Subcutaneous abdominal adipose tissue (tissue), 5 donors: Measurements from ENCODE around the gene PSMD14.

Experiments
- H3K27ac ChIP-seq: one replicate; pipeline ENCODE4 v1.7.0; 2013; ENCODE audit warnings: low read depth, mild to moderate bottlenecking, inconsistent platforms, low read length, moderate library complexity
- H3K27me3 ChIP-seq, 5 donors: one replicate each; pipeline ENCODE4 v1.7.0; 2013; ENCODE audit warnings: low read length in 5 of 5, inconsistent platforms in 1 of 5; ENCODE audit not compliant: control insufficient read depth in 5 of 5, insufficient read depth in 4 of 5
- H3K36me3 ChIP-seq, 5 donors: one replicate each; pipeline ENCODE4 v1.7.0; 2013; ENCODE audit warnings: low read length in 5 of 5; ENCODE audit not compliant: control insufficient read depth in 5 of 5, insufficient read depth in 5 of 5
- H3K4me1 ChIP-seq, 5 donors: one replicate each; pipeline ENCODE4 v1.7.0; 2013; ENCODE audit warnings: low read length in 5 of 5, mild to moderate bottlenecking in 3 of 5, moderate library complexity in 1 of 5; ENCODE audit not compliant: control insufficient read depth in 5 of 5, insufficient read depth in 5 of 5
- H3K4me3 ChIP-seq, 5 donors: one replicate each; pipeline ENCODE4 v1.7.0; 2013; ENCODE audit warnings: low read length in 5 of 5, low read depth in 1 of 5
- H3K9ac ChIP-seq, 5 donors: one replicate each; pipeline ENCODE4 v1.7.0; 2013; ENCODE audit warnings: low read length in 5 of 5, mild to moderate bottlenecking in 4 of 5, moderate library complexity in 3 of 5
- H3K9me3 ChIP-seq, 5 donors: one replicate each; pipeline ENCODE4 v1.7.0; 2013; ENCODE audit warnings: low read length in 5 of 5; ENCODE audit not compliant: control insufficient read depth in 5 of 5
- donor health status: healthy.
- donor health status: healthy.
- donor health status: healthy.
- donor health status: healthy.
- donor health status: healthy.

PSMD14 gene

DNA sequence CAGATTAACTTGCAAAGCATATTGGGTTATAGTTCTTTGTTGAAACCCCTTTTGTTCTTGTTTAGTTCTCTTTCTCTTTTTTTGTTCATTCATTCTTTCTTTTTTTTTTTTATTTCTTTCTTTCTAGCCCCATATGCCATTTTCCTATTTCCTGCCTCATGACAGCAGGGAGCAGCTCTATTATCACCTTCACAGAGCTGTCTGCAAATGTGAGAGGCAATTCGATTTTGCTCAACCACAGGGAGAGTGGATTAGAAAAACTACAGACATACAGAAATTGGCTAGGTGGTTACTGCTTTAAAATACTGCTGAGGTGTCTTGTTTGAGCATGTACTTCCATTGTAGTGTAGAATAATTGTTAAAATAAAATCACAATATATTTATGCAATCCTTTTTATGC lies 63.6 kb downstream of the PSMD14 start:
- H3K4me1 ChIP-seq = peaks cover 0 to 6% (median 2%) of the 10 kb centered on the region in 5 donors
- H3K36me3 ChIP-seq = peaks cover 6 to 30% (median 17%) of the 10 kb centered on the region in 5 donors
- no peaks in the 10 kb centered on the region for H3K9me3 ChIP-seq
- H3K27ac ChIP-seq = no peak overlapping the region
- H3K4me3 ChIP-seq = no peak overlapping the region
- no peaks in the 10 kb centered on the region for H3K27me3 ChIP-seq
- no peak overlapping the region for H3K9ac ChIP-seq

DNA sequence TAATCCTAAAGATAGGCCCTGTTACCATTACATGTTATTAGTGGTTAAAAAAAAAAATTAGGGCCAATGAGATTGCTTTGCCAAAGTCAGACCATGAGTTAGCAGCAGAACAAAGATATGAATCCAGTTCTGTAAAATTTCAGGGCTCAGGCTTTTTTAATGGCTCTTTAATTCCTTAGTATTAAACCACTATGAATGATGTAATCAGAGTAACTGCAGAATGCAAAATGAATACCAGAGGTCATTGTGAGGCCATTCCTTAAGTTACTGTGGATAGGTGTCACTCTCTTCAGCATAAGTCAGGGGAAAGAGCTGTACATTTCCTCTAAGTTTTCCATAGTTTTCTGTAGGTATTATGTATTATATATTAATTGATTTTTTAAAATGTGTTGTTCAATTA lies 65.7 kb downstream of the PSMD14 start:
- no peak overlapping the region for H3K27ac ChIP-seq
- H3K9ac ChIP-seq = no peak overlapping the region
- H3K36me3 ChIP-seq = peaks cover 6 to 35% (median 17%) of the 10 kb centered on the region in 5 donors
- no peak overlapping the region for H3K4me3 ChIP-seq
- H3K27me3 ChIP-seq = no peaks in the 10 kb centered on the region
- peaks cover 0 to 6% (median 2%) of the 10 kb centered on the region in 5 donors for H3K4me1 ChIP-seq
- H3K9me3 ChIP-seq = no peaks in the 10 kb centered on the region

GRCh38 chr2:161374446-161374845 lies 66.2 kb downstream of the PSMD14 start:
- Histone ChIP-seq H3K4me3 (no peak overlapping the region), H3K36me3 (peaks cover 6 to 35% (median 17%) of the 10 kb centered on the region in 5 donors)

GRCh38 chr2:161379740-161380139 lies 71.5 kb downstream of the PSMD14 start:
- Histone ChIP-seq H3K4me1 (peaks cover 0 to 20% (median 4%) of the 10 kb centered on the region in 5 donors), H3K4me3 (no peak overlapping the region), H3K27me3 (no peaks in the 10 kb centered on the region), H3K36me3 (peaks cover 0 to 13% (median 5%) of the 10 kb centered on the region in 5 donors), H3K27ac (no peak overlapping the region), H3K9ac (no peak overlapping the region), H3K9me3 (no peaks in the 10 kb centered on the region)

More at GRCh38 chr2:161374446-161374845, 66.2 kb downstream of the PSMD14 start:
- no peaks in the 10 kb centered on the region for H3K27me3 ChIP-seq
- no peak overlapping the region for H3K9ac ChIP-seq
- no peaks in the 10 kb centered on the region for H3K9me3 ChIP-seq
- no peak overlapping the region for H3K27ac ChIP-seq
- H3K4me1 ChIP-seq = peaks cover 0 to 7% (median 2%) of the 10 kb centered on the region in 5 donors

DNA sequence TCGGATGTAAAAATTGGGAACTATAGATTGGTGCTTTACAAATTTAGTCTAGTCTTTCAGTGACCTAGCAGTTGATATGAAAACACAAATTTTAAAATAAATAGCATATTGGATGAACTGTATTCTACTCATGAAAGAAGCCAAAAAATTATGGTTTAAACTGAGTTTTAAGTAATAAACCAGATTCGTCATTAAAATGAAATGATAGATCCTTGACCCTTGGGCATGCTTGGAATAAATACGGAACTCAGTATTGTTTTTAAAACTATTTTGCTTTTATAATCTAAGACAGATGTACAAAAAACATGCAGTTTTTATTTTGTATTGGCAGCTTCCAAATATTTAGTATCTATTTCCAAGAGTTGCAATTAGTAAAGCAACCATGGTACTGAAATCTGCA lies 73.3 kb downstream of the PSMD14 start:
- H3K27me3 ChIP-seq = no peaks in the 10 kb centered on the region
- no peak overlapping the region for H3K9ac ChIP-seq
- no peak overlapping the region for H3K4me3 ChIP-seq
- peak overlapping the region; percentile 59 for H3K27ac ChIP-seq
- H3K4me1 ChIP-seq = peaks cover 0 to 20% (median 4%) of the 10 kb centered on the region in 5 donors
- H3K9me3 ChIP-seq = no peaks in the 10 kb centered on the region
- peaks cover 0 to 23% (median 6%) of the 10 kb centered on the region in 5 donors for H3K36me3 ChIP-seq

GRCh38 chr2:161382747-161383146 lies 74.5 kb downstream of the PSMD14 start:
- no peaks in the 10 kb centered on the region for H3K27me3 ChIP-seq
- H3K4me1 ChIP-seq = peaks cover 0 to 20% (median 4%) of the 10 kb centered on the region in 5 donors
- H3K36me3 ChIP-seq = peaks cover 0 to 23% (median 8%) of the 10 kb centered on the region in 5 donors
- H3K9ac ChIP-seq = no peak overlapping the region
- no peak overlapping the region for H3K4me3 ChIP-seq
- H3K27ac ChIP-seq = no peak overlapping the region
- no peaks in the 10 kb centered on the region for H3K9me3 ChIP-seq

GRCh38 chr2:161384864-161385263 lies 76.6 kb downstream of the PSMD14 start:
- Histone ChIP-seq H3K27me3 (no peaks in the 10 kb centered on the region), H3K36me3 (peaks cover 0 to 19% (median 4%) of the 10 kb centered on the region in 5 donors), H3K9me3 (no peaks in the 10 kb centered on the region), H3K27ac (no peak overlapping the region), H3K9ac (no peak overlapping the region), H3K4me3 (no peak overlapping the region), H3K4me1 (peaks cover 0 to 17% (median 4%) of the 10 kb centered on the region in 5 donors)

DNA sequence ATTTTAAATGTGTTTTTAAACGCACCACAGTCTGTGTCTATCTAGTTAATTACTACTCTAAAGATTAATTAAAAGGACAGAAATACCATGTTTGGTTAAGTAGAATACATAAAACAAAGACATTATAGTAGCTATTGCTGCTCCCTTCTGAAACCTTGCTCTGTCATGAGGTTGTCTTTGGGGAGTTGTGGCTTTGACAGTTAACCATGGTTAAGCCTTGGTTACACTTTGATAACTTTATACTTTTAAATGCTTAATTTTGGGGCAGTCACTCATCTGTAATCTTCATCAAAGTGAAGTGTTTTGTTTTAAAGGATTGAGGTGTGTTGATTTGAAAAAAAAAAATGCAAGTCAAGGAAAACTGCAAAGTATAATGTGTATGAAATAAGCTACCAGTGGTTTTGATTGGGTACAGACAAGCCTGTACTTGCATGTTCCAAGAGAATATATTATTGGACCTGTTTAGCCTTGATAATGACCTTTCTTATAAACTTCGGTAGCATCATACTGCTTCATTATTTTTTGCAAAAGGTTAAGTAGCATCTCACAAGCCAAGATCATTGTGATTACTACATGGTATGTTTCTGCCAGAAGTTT lies 78.1 kb downstream of the PSMD14 start:
- Histone ChIP-seq H3K4me3 (no peak overlapping the region), H3K9me3 (no peaks in the 10 kb centered on the region), H3K27me3 (no peaks in the 10 kb centered on the region), H3K4me1 (peaks cover 0 to 10% (median 4%) of the 10 kb centered on the region in 5 donors), H3K36me3 (peaks cover 0 to 21% (median 4%) of the 10 kb centered on the region in 5 donors), H3K9ac (no peak overlapping the region), H3K27ac (no peak overlapping the region)

DNA sequence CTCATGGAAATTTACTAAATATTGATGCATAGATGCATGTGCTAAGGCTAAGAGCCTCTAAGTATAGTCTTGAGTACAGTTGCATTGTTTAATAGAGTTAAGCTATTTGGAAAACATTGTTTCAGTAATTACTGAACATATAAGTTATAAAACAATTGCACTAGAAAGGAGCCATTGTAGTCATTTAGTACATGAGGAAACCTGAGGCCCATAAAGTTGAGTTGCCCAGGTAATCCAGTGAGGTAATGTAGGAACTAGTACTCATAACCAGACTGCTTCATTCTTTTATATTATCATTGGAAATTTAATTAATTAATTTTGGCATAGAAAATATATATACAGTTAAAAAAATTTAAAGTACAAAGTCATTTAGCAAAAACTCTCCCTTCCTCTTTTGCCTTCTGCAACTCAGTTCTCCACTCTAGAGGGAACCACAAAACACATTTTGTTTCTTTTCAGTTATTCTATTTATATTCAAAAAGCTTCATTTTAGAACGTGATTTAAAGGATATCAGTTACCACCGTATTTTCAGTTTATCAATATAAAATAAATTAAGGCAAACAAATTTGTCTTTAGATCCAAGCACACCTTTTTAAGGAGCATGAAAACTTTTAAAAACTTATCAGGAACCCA lies 80.0 kb downstream of the PSMD14 start:
- no peaks in the 10 kb centered on the region for H3K9me3 ChIP-seq
- no peaks in the 10 kb centered on the region for H3K27me3 ChIP-seq
- no peak overlapping the region for H3K4me3 ChIP-seq
- no peak overlapping the region for H3K27ac ChIP-seq
- H3K36me3 ChIP-seq = peaks cover 1 to 25% (median 9%) of the 10 kb centered on the region in 5 donors
- H3K9ac ChIP-seq = no peak overlapping the region
- H3K4me1 ChIP-seq = no peaks in the 10 kb centered on the region

DNA sequence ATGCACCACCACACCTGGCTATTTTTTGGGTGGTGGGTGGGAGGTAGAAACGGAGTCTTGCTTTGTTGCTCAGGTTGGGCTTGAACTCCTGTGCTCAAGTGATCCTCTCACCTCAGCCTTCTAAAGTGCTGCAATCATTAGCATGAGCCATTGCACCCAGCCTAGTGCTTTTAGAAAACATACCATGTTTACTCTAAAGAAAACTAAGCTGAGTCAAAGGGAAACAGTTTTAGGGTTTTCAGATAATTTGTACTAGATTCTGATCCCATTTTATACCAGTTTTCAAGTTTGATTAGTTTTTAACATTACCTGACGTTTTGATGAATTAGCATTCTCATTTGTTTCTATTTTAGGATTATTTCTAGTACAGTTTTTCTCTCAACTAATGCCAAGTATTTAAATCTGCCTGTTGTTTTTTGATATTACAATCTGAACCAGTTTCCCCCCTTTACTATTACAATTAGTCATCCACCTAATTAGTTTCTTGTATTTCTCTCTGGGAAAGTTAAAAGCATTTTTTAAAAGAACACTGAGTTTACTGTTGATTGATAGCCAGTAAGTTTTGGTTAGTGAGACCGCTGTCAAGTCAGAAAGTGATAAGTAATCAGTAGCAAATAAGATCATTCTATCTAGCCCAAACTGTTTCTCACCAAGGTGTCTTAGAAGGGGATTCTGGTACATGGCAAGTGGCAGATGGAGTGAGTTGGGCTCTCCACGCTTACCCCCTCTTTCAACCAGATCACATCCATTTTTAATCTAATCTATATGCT lies 83.7 kb downstream of the PSMD14 start:
- H3K27ac ChIP-seq = no peak overlapping the region
- H3K9me3 ChIP-seq = no peaks in the 10 kb centered on the region
- H3K36me3 ChIP-seq = peaks cover 16 to 35% (median 21%) of the 10 kb centered on the region in 5 donors
- H3K9ac ChIP-seq = no peak overlapping the region
- H3K27me3 ChIP-seq = no peaks in the 10 kb centered on the region
- no peaks in the 10 kb centered on the region for H3K4me1 ChIP-seq
- no peak overlapping the region for H3K4me3 ChIP-seq
